CD4-positive, alpha-beta T cell treated with Interleukin-17A for 4 hours (primary cell): Measurements from ENCODE around the gene ARHGAP11B.
"Not testable (repeated sequence)": the region's sequence is repeated elsewhere in the genome, so short reads cannot be mapped to it uniquely, and the experiment has no call there.

Experiments
- DNase-seq: peaks from one replicate; pipeline ENCODE4 v3.0.0-alpha.2; 2020; ENCODE audit warnings: mixed read lengths

The ARHGAP11B gene

GRCh38 chr15:30625436-30626193 lies at the start of gene ARHGAP11B:
Gene ARHGAP11B (plus strand): TSS chr15:30626128.
- DNase-seq = peak; percentile 91

- not testable (repeated sequence) for DNase-seq
These were observed 46.4 kb upstream of the ARHGAP11B start for GRCh38 chr15:30579394-30579970.

DNA sequence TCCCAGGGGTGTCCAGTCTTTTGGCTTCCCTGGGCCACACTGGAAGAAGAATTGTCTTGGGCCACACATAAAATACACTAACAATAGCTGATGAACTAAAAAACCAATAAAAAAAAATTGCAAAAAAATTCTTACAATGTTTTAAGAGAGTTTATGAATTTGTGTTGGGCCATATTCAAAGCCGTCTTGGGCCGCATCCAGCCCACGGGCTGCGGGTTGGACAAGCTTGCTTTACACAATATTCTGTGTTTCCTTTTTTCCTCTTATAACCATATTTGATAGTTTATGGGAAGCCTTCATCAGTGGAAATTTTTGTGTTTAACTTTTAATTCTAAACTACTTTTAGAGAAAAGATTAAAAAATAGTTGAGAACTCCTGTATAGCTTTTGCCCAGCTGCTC lies 45.2 kb upstream of the ARHGAP11B start:
- not testable (repeated sequence) for DNase-seq

GRCh38 chr15:30598953-30599352 lies 27.0 kb upstream of the ARHGAP11B start:
- not testable (repeated sequence) for DNase-seq

- DNase-seq = not testable (repeated sequence)
These were observed 22.1 kb upstream of the ARHGAP11B start, which contains the start of gene GOLGA8H for GRCh38 chr15:30603796-30604195. Gene GOLGA8H (plus strand): TSS chr15:30604028. CDS start chr15:30604126, 98 bp downstream.

GRCh38 chr15:30612271-30612670 lies 13.7 kb upstream of the ARHGAP11B start:
- DNase-seq = not testable (repeated sequence)

DNA sequence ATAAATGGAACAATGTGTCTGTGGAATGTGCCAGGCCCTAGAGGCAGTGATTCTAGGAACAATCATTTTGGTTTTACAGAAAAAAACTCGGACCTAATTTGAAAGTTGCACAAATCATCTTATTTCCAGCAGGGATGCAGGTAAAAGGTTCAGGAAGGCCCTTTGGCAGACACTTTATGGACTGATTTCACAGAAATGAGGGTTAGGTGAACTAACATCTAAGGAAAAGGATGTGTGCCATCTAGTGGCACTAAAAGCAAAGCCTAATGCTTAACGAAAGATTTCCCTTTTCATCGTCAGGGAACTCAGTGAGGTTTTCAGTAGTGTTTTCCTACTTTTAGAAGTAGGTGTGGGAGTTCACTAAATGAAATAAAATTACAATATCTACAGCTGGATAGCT lies 4.6 kb upstream of the ARHGAP11B start:
- DNase-seq = not testable (repeated sequence)

GRCh38 chr15:30626194-30626565 lies 252 bp downstream of the ARHGAP11B start:
- DNase-seq = not testable (repeated sequence)

- DNase-seq = not testable (repeated sequence)
These were observed 704 bp downstream of the ARHGAP11B start for GRCh38 chr15:30626632-30627031.

- no peak for DNase-seq
These were observed 24.3 kb downstream of the ARHGAP11B start for GRCh38 chr15:30650012-30650929.

DNA sequence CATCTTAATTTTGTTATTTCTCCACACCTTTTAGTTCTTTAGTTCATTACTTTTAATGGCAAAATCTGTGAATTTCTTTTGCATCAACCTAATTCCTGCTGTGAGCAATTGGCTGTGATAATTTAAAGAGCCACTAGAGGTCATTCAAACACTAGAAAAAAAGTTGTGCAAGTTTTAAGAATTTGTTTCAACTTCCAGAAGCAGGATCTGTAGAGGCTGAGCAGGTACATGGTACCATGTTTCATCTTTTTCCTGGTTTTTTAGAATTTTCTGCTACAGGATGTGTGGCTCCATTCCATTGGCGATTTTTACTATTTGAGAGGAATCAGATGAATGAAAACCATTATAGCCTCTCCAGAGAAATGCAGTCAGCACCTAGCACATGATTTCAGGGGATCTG lies 35.2 kb downstream of the ARHGAP11B start:
- not testable (repeated sequence) for DNase-seq

DNA sequence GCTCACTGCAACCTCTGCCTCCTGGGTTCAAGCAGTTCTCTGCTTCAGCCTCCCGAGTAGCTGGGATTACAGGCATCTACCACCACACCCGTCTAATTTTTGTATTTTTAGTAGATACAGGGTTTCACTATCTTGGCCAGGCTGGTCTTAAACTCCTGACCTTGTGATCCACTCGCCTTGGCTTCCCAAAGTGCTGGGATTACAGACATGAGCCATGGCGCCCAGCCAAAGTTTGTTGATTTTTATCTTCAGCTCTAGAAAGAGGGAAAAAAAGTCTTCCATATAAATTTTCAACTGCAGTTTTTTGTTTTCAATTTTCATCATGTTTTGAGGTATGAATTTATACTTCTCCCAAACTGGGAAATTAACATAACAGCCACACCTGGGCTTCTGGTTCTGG lies 43.7 kb downstream of the ARHGAP11B start:
- not testable (repeated sequence) for DNase-seq

- no peak for DNase-seq
These were observed 44.1 kb downstream of the ARHGAP11B start for GRCh38 chr15:30670056-30670455.

DNA sequence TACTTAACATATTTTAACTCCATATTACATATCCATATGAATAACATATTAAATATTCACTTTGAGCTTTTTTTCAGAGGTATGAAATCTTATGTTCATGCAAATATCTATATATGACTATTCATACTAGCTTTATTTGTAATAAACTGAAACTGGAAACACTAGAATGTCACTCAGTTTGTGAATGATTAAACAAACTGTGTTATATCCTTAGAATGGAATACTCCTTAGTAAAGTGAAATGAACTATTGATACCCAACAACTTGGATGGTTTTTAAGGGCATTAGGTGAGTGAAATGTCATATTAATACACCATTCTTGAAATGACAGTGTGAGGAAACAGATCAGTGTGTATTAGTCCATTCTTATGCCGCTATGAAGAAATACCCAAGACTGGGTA lies 45.4 kb downstream of the ARHGAP11B start:
- no peak for DNase-seq

- no peak for DNase-seq
These were observed 49.2 kb downstream of the ARHGAP11B start for GRCh38 chr15:30675126-30675525.

- not testable (repeated sequence) for DNase-seq
These were observed 50.0 kb downstream of the ARHGAP11B start for GRCh38 chr15:30675891-30676290.

- DNase-seq = not testable (repeated sequence)
These were observed 55.1 kb downstream of the ARHGAP11B start for GRCh38 chr15:30680997-30681396.

- DNase-seq = not testable (repeated sequence)
These were observed 59.9 kb downstream of the ARHGAP11B start for GRCh38 chr15:30685709-30686285.

- not testable (repeated sequence) for DNase-seq
These were observed 60.7 kb downstream of the ARHGAP11B start for GRCh38 chr15:30686651-30687050.
